Measurements from ENCODE around the gene TYW5.

GRCh38 chr2:199962203-199962602, 6.9 kb upstream of the TYW5 start:
- TF ChIP-seq CTCF (IDR thresholded peaks at IDR 0.05; ENCODE audit: insufficient read depth, low read length) (no peak), REST (IDR thresholded peaks at IDR 0.05; ENCODE audit: insufficient replicate concordance, low read depth) (no peak), POLR2AphosphoS5 (IDR thresholded peaks at IDR 0.05; ENCODE audit: low read depth) (no peak), GABPA (IDR thresholded peaks at IDR 0.05; ENCODE audit: low read depth) (no peak)
